GM21717 (cell line): Measurements from ENCODE around the gene CYP2A13.
"Not testable (repeated sequence)": the region's sequence is repeated elsewhere in the genome, so short reads cannot be mapped to it uniquely, and the experiment has no call there.

Experiments
- ATAC-seq: cut with Tn5 transposase; IDR thresholded peaks from one replicate; pipeline ENCODE4 v1.9.1; 2021; ENCODE audit warnings: mild to moderate bottlenecking, moderate library complexity; ENCODE audit not compliant: unreplicated experiment

Gene CYP2A13

GRCh38 chr19:41116261-41116660 lies 28.0 kb downstream of the CYP2A13 start:
- no peak for ATAC-seq

DNA sequence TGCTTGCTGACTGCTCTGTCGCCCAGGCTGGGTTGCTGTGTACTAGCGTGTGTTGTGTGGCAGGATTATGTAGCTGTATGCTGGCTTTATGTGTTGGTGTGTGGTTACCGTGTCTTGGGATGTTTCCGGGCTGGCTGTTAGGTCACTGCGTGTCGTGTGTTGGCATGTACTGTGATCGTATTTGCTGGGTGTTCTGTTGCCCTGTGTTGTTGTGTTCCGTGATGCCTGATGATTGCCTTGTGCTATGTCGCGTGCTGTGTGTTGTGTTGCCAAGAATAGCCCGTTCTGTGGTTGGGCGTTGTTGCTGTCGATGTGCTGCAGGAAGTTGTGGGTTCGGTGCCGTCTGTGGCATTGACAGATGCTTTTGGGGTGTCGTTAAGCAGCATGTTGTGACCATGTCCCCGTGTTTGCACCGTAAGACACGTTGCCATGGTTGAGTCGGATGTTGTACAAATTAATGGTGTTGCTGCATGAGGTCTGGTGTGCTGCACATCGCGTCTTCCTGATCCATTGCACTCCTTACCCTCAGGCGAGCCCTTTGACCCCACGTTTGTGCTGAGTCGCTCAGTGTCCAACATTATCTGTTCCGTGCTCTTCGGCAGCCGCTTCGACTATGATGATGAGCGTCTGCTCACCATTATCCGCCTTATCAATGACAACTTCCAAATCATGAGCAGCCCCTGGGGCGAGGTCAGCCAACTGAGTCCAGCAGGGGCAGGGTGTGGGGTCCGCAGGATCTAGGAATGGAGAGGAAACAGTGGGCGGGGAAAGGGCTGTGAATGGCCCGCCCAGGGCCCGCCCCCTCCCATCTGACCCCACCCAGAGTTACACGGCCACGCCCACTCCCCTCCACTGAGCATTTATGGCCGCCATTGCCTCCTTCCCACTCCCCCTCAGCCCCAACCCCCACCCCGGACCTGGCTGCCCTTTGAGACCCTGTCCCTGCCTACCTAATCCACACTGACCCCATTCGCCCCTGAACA lies 33.0 kb downstream of the CYP2A13 start:
- ATAC-seq = not testable (repeated sequence)

DNA sequence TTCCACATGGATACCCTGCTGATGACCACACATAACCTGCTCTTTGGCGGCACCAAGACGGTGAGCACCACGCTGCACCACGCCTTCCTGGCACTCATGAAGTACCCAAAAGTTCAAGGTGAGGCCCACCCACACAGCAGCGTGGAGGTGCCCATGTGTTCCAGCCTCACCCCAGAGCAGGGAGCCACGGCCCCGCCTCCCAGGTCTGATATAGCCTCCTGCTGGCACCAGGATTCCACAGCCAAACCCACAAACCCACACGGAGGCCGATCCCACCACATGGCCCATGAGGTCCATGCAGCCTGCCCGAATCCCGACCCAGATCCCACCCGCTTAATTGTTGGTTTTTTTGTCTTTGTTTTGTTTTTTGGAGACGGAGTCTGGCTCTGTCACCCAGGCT lies 34.6 kb downstream of the CYP2A13 start:
- not testable (repeated sequence) for ATAC-seq

- no peak for ATAC-seq
These were observed 35.6 kb downstream of the CYP2A13 start for GRCh38 chr19:41123716-41124294.

DNA sequence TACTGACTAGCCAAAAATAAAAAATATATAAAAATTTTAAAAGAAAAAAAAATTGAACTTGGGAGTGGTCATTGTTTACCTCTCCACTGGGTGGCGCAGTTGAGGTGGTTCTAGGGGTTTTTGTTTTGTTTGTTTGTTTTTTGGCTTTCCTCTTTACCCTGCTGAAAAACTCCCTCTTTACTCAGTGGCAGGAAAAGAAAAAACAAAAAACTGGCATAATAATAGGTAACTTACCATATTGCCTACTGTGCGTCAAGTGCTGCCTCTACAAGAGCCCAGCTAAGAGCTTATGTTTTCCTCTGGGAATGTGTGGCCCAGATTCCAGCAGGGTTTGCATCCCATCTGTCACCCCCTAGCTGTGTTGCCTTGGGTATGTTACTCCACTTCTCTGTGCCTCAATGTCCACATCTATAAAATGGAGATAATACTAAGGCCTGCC lies 38.5 kb downstream of the CYP2A13 start:
- ATAC-seq = not testable (repeated sequence)

DNA sequence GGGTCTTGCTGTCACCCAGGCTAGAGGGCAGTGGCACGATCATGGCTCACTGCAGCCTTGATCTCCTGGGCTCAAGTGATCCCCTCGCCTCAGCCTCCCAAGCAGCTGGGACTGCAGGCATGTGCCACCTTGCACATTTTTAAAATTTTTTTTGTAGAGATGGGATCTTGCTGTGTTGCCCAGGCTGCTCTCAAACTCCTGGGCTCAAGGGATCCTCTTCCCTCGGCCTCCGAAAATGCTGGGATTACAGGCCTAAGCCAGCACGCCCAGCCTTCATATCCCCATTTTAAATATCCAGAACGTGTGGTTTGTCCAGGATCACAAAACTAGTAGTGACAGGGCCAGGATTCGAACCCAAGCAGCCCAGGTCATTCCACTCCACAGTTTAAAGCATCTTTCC lies 39.1 kb downstream of the CYP2A13 start:
- not testable (repeated sequence) for ATAC-seq

GRCh38 chr19:41127801-41128300 lies 39.6 kb downstream of the CYP2A13 start:
- ATAC-seq = not testable (repeated sequence)

DNA sequence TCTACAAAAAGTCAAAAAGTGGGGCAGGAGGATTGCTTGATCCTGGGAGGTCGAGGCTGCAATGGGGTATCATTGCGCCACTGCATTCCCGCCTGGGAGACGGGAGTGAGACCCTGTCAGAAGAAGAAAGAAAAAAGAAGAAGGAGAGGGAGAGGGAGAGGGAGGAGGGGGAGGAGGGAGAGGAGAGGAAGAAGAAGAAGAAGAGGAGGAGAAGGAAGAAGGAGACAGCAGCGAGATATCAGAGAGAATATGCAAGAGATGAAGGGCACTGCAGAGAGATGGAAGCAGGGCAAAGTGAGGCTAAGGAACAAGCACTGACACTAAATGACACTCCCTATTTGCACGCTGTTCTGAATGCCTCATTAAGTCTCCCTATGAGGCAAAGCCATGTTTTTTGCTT lies 40.4 kb downstream of the CYP2A13 start:
- ATAC-seq = no peak

GRCh38 chr19:41131186-41131585 lies 42.9 kb downstream of the CYP2A13 start:
- no peak for ATAC-seq

GRCh38 chr19:41133260-41133659 lies 45.0 kb downstream of the CYP2A13 start:
- ATAC-seq = no peak

- ATAC-seq = no peak
These were observed 46.4 kb downstream of the CYP2A13 start for GRCh38 chr19:41134616-41135015.

DNA sequence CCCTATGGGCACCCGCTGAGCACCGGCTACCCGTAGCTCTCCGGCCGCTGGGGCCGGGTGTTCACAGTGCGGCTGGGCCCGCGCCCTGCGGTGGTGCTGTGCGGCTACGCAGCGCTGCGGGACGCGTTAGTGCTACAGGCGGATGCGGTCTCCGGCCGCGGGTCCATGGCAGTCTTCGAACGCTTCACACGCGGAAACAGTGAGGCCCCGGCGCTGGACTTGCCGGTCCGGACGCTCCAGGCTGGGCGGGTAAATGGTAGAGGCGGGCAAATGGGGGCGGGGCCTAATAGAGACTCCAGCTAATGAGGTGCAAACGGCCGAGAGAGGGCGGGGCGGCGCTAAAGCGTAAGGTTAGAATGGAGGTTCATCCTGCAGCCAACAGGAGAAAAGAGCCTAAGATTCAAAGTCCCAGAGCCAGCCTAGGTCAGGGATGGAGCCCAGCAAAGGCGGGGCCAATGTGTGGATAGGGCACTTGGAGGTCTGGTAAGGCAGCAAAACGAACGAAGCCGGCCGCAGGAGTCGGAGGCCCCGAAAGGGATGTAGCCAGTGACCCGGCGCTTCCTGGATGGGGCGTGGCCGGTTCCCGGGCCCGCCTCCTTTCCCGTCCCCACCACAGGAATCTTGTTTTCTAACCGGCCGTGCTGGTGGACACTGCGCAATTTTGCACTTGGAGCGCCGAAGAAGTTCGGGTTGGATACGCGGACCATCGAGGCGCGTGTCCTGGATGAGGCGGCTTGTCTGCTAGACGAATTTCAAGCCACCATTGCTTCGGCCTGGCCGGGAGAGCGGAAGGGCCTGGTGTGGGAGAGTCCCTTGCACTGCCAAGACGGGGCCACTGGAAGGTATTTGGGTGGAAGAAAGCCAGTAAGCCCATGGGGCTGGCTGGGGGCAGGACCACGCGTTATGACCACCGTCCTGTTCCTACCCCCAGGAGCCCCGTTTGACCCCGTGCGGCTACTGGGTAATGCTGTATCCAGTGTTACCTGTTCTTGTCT lies 47.4 kb downstream of the CYP2A13 start:
- not testable (repeated sequence) for ATAC-seq

- ATAC-seq = no peak
These were observed 48.6 kb downstream of the CYP2A13 start for GRCh38 chr19:41136636-41137455.

DNA sequence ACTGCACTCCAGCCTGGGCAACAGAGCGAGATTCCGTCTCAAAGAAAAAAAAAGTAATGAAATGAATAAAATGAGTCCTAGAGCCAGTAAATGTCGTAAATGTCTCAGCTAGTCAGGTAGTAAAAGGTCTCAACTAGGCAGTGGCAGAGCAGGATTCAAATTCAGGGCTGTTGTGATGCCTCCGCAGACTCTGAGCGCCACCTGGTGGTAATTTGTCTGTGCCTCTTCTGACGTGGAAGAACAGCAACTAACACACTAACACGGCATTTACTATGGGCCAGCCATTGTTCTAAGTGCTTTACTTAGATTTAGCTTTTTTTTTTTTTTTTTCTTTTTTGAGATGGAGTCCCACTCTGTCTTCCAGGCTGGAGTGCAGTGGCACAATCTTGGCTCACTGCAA lies 56.2 kb downstream of the CYP2A13 start:
- ATAC-seq = no peak
